ENCODE results near the gene CENPN. TPM values are rescaled to one million over a fixed set of nuclear protein-coding genes. Genes with fewer than 3 reads are reported as not detected.

The CENPN gene
- total and polyA plus RNA-seq, 5 donors, result 4.9 to 11.8 (median 7.5) TPM

DNA sequence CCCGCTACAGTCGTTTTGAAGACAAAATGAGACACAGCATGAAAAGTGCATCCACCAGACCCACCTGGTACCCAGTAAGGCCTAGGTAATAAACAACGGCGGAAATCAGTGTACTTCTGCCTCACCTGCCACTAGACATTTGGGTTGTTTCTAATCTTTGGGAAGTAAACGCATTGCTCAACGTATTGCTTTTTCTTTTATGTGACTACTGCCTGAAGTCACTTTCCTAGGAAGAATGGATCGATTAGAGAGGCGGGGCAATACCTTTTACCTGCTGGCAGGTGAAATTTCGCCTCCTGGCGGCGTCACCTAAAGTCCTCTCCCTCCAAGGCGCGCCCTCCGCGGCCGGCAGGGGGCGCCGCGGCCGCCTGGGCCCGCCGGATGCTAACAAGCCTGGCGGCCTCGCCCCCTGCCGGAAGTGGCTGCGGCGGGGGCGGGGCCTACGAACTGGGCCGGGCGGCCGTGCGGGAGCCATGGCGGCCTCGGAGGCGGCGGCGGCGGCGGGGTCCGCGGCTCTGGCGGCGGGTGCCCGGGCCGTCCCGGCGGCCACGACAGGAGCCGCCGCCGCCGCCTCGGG, 28.5 kb downstream of the CENPN start, which contains the start of gene ATMIN:
Gene ATMIN (plus strand): TSS at position 445 of the 577 bp plus-strand sequence. CDS start 29 bp downstream, at position 474.
- WGBS, result 5% methylated on average over 54 of the region's 54 CpGs
- Histone ChIP-seq H3K4me1 (ENCODE audit: control insufficient read depth, insufficient read depth, low read length) (peaks cover 2% of the 10 kb centered on the region), H3K4me3 (ENCODE audit: low read length) (peak within 1 kb of the TSS; percentile 95), H3K9me3 (ENCODE audit: control insufficient read depth, low read length) (no peaks in the 10 kb centered on the region), H3K27me3 (ENCODE audit: control insufficient read depth, insufficient read depth) (no peaks in the 10 kb centered on the region), H3K27ac (ENCODE audit: low read length) (peak within 1 kb of the TSS; percentile 86)
- peak; percentile 95 to 96 for ATAC-seq
- peak; percentile 86 to 96 (median 95) for DNase-seq
- intact Hi-C loops (cut with DNase I), result no loop called here

DNA sequence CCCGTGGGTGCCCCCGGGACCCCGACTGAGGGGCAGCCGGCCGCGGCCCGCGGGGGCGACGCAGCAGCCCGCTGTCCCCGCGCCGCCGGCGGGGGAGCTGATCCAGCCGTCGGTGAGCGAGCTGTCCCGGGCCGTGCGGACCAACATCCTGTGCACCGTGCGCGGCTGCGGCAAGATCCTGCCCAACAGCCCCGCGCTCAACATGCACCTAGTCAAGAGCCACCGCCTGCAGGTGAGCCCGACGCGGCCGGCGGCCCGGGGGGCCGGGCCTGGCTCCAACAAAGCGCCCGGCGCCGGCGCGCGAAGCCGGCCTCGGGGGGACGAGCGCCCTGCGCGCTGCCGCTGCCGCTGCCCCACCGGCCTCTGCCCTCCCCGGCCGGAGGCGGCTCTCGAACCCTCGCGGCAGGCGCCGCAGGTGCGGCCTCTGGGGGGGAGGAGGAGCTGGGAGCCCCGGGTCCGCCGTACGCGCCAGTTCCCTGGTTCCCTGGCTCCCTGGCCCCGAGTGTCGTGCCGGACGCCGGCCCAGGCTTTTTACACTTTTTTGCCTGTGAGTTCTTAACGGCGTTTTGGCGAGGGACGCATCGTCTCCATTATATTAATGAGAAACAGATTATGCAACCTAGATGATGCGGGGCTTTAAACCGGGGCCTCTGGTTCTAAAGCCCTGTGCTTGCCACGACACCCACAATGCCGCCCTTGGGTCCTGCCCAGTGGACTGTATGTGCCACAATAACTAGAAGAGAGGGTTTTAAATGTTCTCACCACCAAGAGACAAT, 29.1 kb downstream of the CENPN start:
- Histone ChIP-seq H3K27ac (ENCODE audit: low read length) (peak overlapping the region; percentile 86), H3K9me3 (ENCODE audit: control insufficient read depth, low read length) (no peaks in the 10 kb centered on the region), H3K4me1 (ENCODE audit: control insufficient read depth, insufficient read depth, low read length) (peaks cover 2% of the 10 kb centered on the region), H3K27me3 (ENCODE audit: control insufficient read depth, insufficient read depth) (no peaks in the 10 kb centered on the region), H3K4me3 (ENCODE audit: low read length) (peak overlapping the region; percentile 95)
- peak; percentile 43 to 47 for ATAC-seq
- intact Hi-C loops (cut with DNase I), result no loop called here
- under 1% methylated on average over 80 of the region's 80 CpGs for WGBS
- DNase-seq, result peak; percentile 38 to 80 (median 70)

- Histone ChIP-seq H3K4me1 (ENCODE audit: control insufficient read depth, insufficient read depth, low read length) (peaks cover 2% of the 10 kb centered on the region), H3K4me3 (ENCODE audit: low read length) (peak overlapping the region; percentile 95), H3K27me3 (ENCODE audit: control insufficient read depth, insufficient read depth) (no peaks in the 10 kb centered on the region), H3K27ac (ENCODE audit: low read length) (no peak overlapping the region), H3K9me3 (ENCODE audit: control insufficient read depth, low read length) (no peaks in the 10 kb centered on the region)
- intact Hi-C loops (cut with DNase I), result no loop called here
- WGBS, result 25% methylated on average over 10 of the region's 10 CpGs
- DNase-seq (no peak), ATAC-seq (peak in 1 of 2 donors; percentile 37)
These were observed 29.8 kb downstream of the CENPN start for GRCh38 chr16:81036751-81037350.

DNA sequence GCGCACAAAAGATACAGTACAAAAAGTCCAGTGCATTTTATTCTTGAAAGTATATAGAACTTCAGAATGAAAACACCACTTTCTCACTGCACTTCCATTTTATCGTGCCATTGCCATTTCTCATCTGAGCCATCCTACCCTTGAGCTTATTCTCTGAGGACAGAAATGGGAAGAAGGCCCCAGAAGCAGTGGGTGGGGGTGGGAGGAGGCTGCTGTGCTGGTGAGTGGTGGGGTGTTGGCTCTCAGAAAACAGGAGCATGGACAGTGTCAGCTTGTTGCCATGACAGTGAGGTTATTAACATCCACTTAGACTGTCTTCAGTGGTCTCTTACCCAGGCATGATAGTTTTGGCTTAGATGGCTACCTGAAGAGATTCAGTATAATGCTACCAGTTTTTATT, 33.1 kb downstream of the CENPN start:
- Histone ChIP-seq H3K4me3 (ENCODE audit: low read length) (no peak overlapping the region), H3K27me3 (ENCODE audit: control insufficient read depth, insufficient read depth) (no peaks in the 10 kb centered on the region), H3K9me3 (ENCODE audit: control insufficient read depth, low read length) (no peaks in the 10 kb centered on the region), H3K4me1 (ENCODE audit: control insufficient read depth, insufficient read depth, low read length) (peaks cover 2% of the 10 kb centered on the region), H3K27ac (ENCODE audit: low read length) (no peak overlapping the region)
- ATAC-seq (no peak), DNase-seq (no peak)
- intact Hi-C loops (cut with DNase I), result no loop called here
- 92% methylated on average over 2 of the region's 2 CpGs for WGBS

DNA sequence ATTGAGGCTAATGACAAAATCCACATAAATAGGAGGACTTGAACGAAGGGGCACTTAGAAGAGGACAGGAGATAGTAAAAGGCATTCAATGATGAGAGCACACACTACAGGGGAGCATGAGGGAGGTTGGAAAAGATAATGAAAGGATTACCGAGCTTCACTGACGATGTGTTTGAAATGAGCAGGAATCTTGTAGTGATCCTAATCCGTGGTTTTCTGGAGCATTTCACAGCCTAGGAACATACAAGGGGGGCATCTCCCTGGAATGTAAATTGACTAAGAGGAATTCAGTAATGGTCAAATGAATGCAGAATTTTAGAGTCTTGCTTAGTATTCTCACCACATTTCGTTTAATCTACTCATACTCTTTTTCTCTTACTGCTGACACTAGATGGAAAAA, 33.8 kb downstream of the CENPN start:
- DNase-seq (no peak), ATAC-seq (no peak)
- Histone ChIP-seq H3K4me1 (ENCODE audit: control insufficient read depth, insufficient read depth, low read length) (peaks cover 2% of the 10 kb centered on the region), H3K27me3 (ENCODE audit: control insufficient read depth, insufficient read depth) (no peaks in the 10 kb centered on the region), H3K27ac (ENCODE audit: low read length) (no peak overlapping the region), H3K9me3 (ENCODE audit: control insufficient read depth, low read length) (no peaks in the 10 kb centered on the region), H3K4me3 (ENCODE audit: low read length) (no peak overlapping the region)
- 77% methylated on average over 5 of the region's 5 CpGs for WGBS
- intact Hi-C loops (cut with DNase I), result no loop called here

DNA sequence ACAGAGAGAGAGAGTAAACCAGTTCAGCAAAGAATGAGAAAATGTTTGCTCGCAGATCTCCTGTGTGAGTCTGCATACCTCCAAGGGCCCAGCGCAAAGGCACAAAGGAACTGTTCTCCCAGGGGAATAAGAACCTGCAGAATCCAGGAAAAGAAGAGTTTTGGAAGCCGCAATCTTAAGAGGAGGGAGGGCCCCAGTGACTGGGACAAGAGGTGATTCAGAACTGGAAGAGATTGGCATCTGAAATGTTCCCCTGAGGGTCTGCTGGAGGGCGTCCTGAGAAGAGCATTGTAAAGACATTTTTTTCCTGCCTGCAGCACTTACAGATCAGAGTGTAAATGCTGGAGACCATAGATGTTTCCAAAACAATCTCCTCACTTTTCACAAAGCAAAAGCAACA, 34.7 kb downstream of the CENPN start:
- no peak for DNase-seq
- no peak overlapping the region for H3K4me3 ChIP-seq (ENCODE audit: low read length)
- whole genome bisulfite sequencing, result 84% methylated on average over 4 of the region's 4 CpGs
- no peak for ATAC-seq
- intact Hi-C loops (cut with DNase I), result no loop called here
- H3K27ac ChIP-seq (ENCODE audit: low read length), result no peak overlapping the region
- H3K27me3 ChIP-seq (ENCODE audit: control insufficient read depth, insufficient read depth), result no peaks in the 10 kb centered on the region
- H3K4me1 ChIP-seq (ENCODE audit: control insufficient read depth, insufficient read depth, low read length), result peaks cover 2% of the 10 kb centered on the region
- H3K9me3 ChIP-seq (ENCODE audit: control insufficient read depth, low read length), result no peaks in the 10 kb centered on the region

DNA sequence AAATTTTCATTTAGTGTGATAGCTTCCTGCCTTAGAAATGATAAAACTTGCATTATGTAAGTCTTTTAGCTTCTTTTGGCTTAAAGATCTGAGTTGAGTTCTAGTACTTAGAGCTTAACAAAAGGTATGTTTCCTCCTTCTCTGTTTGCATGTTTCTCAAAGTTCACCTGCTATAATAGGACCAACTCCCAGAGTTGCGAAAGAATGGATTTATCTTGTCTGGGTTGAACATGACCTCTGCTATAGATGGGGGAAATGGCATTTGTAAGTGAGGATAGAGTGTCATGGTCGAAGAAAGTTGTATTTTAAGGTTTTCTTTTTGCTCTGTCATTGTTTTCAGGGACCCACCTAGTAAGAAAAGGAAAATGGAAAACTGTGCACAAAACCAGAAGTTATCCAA, 35.8 kb downstream of the CENPN start:
- ATAC-seq (no peak), DNase-seq (no peak)
- Histone ChIP-seq H3K9me3 (ENCODE audit: control insufficient read depth, low read length) (no peaks in the 10 kb centered on the region), H3K27me3 (ENCODE audit: control insufficient read depth, insufficient read depth) (no peaks in the 10 kb centered on the region), H3K27ac (ENCODE audit: low read length) (no peak overlapping the region), H3K4me3 (ENCODE audit: low read length) (no peak overlapping the region), H3K4me1 (ENCODE audit: control insufficient read depth, insufficient read depth, low read length) (no peaks in the 10 kb centered on the region)
- intact Hi-C loops (cut with DNase I), result no loop called here
- WGBS, result 98% methylated on average over 2 of the region's 2 CpGs

DNA sequence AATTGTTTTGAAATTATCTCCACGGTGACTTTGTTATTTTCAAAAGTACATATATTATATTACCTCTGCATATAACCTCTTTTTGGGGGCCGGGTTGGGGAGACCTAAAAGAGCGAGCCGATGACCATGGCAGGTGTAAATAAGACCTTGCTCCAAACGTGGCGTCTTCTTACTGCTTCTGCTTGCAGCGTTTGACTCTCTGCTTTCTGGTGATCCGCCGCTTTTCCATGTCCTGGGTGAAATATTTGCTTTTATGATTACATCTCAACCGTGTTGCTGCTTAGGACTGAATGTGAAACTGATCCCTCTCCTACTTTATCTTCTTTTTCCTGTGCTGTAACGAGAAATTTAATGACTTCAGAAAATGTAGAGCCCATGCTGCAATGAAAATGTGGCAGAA, 46.7 kb downstream of the CENPN start:
- Histone ChIP-seq H3K4me3 (ENCODE audit: low read length) (no peak overlapping the region), H3K4me1 (ENCODE audit: control insufficient read depth, insufficient read depth, low read length) (no peaks in the 10 kb centered on the region), H3K9me3 (ENCODE audit: control insufficient read depth, low read length) (peaks cover 2% of the 10 kb centered on the region), H3K27ac (ENCODE audit: low read length) (no peak overlapping the region), H3K27me3 (ENCODE audit: control insufficient read depth, insufficient read depth) (no peaks in the 10 kb centered on the region)
- intact Hi-C loops (cut with DNase I), result no loop called here
- no peak for ATAC-seq
- no peak for DNase-seq
- 83% methylated on average over 11 of the region's 11 CpGs for WGBS

DNA sequence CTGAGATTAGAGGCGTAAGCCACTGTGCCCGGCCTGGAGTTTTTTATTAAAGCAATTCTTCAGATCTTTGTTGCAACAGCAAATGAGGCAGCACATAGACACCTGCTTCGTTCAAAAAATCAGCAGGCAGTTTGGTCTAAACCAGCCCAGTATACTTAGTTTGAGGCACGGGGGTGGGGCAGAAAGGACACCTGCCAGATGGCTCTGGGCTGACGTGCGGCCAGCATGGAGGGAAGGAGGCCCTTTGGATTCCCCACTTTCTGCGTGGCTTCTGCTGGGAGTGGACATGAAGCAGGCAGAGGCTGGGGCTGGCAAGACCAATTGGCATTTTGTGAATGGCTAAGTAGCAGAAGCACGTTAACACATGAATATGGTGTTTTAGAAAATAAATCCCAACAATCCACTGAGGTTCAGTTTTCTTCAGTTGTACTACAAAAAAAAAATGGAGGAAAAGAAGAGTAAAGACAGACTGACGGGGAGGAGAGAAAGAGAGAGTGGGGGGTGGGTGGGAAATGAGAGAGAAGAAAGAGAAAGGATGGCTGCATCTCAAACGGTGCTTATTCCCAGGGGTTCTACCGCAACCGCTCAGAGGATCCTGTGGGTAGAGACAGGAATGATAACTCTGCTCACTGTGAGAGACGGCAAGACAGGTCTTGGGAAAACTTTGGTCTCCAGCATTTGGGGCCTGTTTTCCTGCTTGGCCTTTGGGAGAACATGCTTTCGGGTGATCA, 53.7 kb downstream of the CENPN start:
- intact Hi-C loops (cut with DNase I), result no loop called here
- no peak for ATAC-seq
- no peaks in the 10 kb centered on the region for H3K9me3 ChIP-seq (ENCODE audit: control insufficient read depth, low read length)
- WGBS, result 84% methylated on average over 14 of the region's 14 CpGs
- H3K4me1 ChIP-seq (ENCODE audit: control insufficient read depth, insufficient read depth, low read length), result no peaks in the 10 kb centered on the region
- no peaks in the 10 kb centered on the region for H3K27me3 ChIP-seq (ENCODE audit: control insufficient read depth, insufficient read depth)
- no peak overlapping the region for H3K4me3 ChIP-seq (ENCODE audit: low read length)
- no peak overlapping the region for H3K27ac ChIP-seq (ENCODE audit: low read length)
- no peak for DNase-seq

DNA sequence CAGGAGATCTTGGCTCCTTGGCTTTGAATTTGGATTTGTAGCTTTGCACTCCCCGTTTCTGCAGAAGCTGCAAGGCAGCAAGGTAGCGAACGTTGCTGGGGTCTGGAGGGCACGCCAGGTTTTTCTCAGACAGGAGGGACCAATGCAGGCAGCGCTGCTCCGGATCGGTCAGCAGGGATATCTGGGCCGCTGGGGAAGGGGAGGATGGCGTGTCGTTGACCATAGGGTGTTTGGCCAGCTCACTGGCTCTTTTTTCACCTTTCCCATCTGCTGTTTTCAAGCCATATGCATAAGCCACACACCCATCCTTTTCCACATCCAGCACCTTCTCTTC, 54.3 kb downstream of the CENPN start:
- H3K9me3 ChIP-seq (ENCODE audit: control insufficient read depth, low read length), result no peaks in the 10 kb centered on the region
- no peak overlapping the region for H3K27ac ChIP-seq (ENCODE audit: low read length)
- intact Hi-C loops (cut with DNase I), result no loop called here
- H3K4me3 ChIP-seq (ENCODE audit: low read length), result no peak overlapping the region
- WGBS, result 90% methylated on average over 10 of the region's 10 CpGs
- ATAC-seq (no peak), DNase-seq (no peak)
- no peaks in the 10 kb centered on the region for H3K27me3 ChIP-seq (ENCODE audit: control insufficient read depth, insufficient read depth)
- H3K4me1 ChIP-seq (ENCODE audit: control insufficient read depth, insufficient read depth, low read length), result no peaks in the 10 kb centered on the region
